Sigmoid colon (tissue), 4 donors: ENCODE results near the gene FAM180A.

Experiments used
- EP300 ChIP-seq, 4 donors: sonication (generic); formaldehyde crosslinking; IDR thresholded peaks; one replicate each; pipeline ENCODE4 v1.6.1; 2017; ENCODE audit warnings: antibody characterized with exemption in 4 of 4
- POLR2A ChIP-seq, 2 donors: fragments of 450-650 bp; IDR thresholded peaks; one replicate each; pipeline ENCODE4 v1.6.1; 2016; ENCODE audit warnings: antibody characterized with exemption in 2 of 2, mild to moderate bottlenecking in 2 of 2, moderate library complexity in 2 of 2
- TF ChIP-seq, protein P1 (sequence below), 4 experiments: fragments of 450-650 bp in 3 of 4; fragments of 200-600 bp in 1 of 4; IDR thresholded peaks; one replicate each; pipeline ENCODE4 v1.5.1; 2016 to 2019; ENCODE audit warnings: antibody characterized with exemption in 4 of 4, mild to moderate bottlenecking in 3 of 4, moderate library complexity in 2 of 4

- TF ChIP-seq, protein P1, sequence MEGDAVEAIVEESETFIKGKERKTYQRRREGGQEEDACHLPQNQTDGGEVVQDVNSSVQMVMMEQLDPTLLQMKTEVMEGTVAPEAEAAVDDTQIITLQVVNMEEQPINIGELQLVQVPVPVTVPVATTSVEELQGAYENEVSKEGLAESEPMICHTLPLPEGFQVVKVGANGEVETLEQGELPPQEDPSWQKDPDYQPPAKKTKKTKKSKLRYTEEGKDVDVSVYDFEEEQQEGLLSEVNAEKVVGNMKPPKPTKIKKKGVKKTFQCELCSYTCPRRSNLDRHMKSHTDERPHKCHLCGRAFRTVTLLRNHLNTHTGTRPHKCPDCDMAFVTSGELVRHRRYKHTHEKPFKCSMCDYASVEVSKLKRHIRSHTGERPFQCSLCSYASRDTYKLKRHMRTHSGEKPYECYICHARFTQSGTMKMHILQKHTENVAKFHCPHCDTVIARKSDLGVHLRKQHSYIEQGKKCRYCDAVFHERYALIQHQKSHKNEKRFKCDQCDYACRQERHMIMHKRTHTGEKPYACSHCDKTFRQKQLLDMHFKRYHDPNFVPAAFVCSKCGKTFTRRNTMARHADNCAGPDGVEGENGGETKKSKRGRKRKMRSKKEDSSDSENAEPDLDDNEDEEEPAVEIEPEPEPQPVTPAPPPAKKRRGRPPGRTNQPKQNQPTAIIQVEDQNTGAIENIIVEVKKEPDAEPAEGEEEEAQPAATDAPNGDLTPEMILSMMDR (IDR thresholded peaks at IDR 0.05), result no peak
- TF ChIP-seq POLR2A (IDR thresholded peaks at IDR 0.05) (no peak), EP300 (IDR thresholded peaks at IDR 0.05) (no peak)
Observed at GRCh38 chr7:135723411-135723810, 25.2 kb downstream of the FAM180A start.
